NCI-H146 treated with DMSO at 0.1 percent for 48 hours (cell line): ENCODE measurements around the gene EVX2.

ENCODE experiments used
- DNase-seq: peaks from one replicate; lab custom pipeline; 2025; ENCODE audit not compliant: unreplicated experiment; lab: John Stamatoyannopoulos, UW

EVX2 gene

DNA sequence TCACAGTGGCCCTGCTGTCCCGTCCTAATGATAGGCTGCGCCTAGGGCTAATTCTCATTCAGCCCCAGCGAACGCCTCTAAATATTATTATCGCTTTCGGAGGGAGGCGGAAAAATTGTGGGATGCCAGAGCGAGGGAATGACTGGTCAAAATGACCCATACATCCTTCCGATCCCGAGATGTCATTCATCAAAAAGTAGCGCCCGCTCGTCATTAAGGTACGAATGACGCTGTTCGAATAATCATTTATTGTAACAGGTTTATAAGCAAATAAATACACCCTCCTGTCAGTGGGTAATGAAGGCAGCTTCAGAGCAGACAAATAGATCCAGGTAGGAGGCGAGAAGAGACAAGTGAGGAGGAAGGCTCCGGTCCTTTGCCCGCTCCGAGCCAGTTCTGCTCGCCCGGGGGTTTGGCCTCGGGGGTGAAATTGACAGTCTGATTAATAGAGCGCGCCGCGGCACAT, at the start of gene EVX2:
TSS of gene EVX2 (minus strand) at position 167 of the 466 bp plus-strand sequence. CDS start 186 bp downstream, outside the sequence.
- DNase-seq: no peak

DNA sequence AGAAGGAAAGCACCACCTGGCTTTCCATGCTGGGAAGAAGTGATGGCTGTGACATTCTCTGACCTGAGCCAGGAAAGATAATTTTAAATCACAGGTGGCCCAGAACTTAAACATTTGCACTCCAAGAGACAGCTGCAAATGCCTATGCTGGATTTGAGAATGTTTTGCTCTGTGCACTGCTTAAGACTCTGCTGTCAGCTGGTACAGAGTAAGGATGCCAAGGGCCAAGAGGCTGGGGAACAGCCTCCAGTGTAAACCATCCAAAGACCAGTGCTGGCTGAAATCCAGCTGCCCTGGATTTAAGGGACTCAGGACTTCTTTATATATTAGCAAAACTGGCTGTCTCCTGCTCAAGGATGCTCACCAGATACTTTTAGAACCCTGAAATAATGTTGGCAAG, 49.6 kb upstream of the EVX2 start:
- DNase-seq: no peak

DNA sequence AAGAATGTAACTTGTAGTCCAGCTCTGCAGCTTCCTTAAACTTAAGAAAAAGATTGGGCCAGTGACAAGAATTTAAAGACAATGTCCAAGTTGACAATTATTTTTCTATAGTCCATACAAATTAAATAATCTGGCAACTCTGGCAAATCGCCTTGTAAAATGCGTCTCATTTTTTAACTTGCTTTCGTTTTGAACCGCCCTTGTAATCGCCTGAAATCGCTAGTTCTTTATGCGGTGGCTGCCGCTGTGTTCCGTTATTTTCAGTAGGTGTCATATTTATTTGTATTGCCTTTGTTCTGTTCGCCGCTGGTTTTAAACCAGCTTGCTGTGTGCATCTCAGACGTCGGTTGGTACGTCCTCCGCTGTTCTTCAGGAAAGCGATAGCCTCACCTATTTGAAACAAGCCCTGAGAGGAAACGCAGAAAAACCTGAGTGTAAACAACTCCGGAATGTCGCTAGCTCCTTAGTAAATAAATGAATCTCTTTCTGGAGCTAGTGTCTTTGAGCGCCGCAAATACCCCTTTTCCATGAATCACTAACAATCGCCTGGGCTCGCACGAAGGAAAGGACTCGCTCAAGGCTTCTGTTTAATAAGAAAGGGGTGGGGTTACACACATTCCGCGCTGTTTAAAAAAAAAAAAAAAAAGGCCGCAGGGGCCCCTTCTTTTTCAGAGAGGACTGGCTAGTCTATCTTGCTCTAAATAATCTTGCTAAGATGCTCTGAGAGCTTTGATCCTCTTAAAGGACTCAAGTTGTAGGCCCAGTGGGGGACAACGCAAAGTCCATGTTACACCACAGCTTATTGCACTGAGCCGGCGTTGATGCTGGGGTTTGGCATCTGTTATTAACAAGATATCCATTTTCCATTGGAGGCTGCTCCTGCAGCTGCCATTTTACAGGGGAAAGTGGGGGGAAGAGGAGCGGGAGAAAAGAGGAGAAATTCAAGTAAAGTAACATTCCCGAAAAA, 48.7 kb upstream of the EVX2 start:
- DNase-seq: no peak

DNA sequence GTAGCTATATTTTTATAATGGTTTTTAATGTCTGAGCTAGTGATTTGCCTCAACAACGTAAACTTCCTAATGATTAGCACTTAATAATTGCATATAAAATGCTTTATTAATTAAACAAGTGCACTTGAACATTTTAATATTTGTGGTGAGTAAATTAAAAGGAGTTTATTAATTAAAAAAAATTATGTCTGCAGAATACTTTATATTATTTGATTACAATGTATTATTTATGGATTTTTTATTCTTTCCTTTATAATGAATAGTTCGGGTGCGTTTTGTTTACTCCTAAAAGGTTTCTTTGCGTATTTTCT, 48.0 kb upstream of the EVX2 start:
- DNase-seq: no peak

DNA sequence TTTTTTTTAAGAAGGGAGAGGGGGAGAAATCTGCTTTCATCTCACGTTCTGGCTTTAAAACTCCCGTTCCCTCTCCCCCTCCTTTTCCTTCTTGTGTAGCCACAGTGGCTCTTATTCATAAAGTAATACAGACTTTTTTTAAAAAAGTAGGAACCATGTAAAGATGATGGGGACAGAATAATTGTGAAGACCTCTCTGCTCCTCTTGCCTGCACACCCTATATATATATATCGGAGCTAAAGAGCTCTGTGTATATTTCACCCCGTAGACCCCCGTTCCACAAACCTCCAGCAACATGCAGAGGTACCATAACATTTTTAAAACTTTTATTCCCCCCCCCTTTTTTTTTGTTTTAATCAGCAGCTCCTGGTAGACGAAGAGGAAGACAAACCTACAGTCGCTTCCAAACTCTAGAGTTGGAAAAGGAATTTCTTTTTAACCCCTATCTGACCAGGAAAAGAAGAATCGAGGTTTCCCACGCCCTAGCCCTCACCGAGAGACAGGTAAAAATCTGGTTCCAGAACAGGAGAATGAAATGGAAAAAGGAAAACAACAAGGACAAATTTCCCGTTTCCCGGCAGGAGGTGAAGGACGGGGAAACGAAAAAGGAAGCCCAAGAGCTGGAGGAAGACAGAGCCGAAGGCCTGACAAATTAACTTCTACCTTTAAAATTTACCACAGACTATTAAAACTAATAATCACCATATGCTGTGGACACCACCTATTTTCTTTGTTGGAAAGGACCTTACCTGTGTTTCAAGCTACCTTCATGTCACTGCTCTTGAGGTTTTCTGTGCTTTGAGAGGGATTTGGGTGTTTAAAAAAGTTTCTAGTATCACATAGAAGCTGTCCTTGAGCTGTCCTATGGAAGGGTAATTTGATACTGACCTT, 47.4 kb upstream of the EVX2 start:
- no peak for DNase-seq

DNA sequence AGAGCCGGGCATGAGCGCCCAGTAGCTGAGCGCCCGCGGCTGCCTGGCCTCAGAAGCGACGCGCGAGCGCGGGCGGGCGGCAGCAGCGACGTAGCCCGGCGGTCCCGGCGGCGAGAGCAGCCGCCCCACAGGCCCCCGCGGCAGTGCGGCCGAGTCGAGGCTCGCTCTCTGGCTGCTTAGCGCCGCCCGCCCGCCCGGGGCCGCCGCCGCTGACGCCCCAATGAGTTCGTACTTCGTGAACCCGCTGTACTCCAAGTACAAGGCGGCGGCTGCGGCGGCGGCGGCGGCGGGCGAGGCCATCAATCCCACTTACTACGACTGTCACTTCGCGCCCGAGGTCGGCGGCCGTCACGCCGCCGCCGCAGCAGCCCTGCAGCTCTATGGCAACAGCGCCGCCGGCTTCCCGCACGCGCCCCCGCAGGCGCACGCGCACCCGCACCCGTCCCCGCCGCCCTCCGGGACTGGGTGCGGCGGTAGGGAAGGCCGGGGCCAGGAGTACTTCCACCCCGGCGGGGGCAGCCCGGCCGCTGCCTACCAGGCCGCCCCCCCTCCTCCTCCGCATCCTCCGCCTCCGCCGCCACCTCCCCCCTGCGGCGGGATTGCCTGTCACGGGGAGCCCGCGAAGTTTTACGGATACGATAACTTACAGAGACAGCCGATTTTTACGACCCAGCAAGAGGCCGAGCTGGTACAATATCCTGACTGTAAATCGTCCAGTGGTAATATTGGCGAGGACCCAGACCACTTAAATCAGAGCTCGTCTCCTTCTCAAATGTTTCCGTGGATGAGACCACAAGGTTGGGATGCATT, 46.6 kb upstream of the EVX2 start:
- no peak for DNase-seq

DNA sequence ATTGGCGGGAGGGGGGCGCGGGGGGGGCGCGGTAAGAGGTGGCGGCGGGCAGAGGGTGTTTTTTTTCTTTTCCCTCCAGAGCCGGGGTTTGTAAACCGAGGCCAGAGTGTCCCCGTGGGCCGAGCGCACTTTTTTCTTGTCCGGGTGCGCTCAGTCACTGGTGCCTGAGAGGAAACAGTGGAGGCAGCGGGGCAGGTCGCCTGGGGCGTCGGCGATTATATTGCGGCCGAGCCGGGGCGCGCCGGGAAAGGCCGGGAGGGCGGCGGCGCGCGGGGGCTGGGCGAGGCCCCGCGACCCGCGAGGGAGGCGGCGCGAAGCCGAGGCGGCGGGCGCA, 46.0 kb upstream of the EVX2 start:
- no peak for DNase-seq

DNA sequence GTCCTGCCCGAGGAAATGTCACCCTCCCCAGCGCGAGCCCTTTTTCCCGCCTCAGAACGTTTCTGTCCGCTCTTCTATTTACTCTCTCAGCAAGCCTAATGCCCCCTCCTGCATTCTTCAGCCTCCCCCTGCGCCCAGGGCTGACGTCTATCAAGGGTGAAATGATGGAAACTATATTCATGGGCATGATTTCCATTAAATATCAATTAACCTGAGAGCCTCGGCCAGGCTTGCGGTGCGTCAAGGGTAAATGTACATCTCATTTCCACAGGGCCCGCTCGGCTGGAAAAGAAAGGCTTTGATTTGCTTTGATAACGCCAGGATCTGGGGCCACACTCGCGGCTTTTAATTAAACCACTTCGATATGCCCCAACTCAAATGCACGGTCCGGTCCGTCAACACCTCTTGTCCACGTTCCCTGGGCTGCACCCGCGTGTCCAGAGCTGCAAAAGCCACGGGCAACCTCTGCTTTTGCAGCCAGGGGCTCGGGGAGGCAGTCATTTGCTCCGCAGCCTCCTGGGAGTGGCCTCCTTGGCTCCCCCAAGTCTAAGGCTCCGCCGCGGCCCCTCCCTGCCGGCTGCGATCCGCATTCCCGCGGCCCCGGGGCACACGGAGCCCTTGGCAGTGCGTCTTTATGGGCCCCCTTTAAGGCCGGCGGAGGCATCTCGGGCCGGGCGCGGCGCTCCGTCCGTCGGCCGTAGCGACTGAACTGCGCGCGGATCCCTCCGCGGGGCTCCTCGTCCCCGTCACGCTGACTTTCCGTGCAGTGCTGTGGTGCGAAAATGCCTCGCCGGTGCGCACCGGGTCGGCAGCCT, 45.4 kb upstream of the EVX2 start, which contains the start of gene HOXD8:
TSS of gene HOXD8 (plus strand) at position 724 of the 815 bp plus-strand sequence. CDS start 662 bp downstream, outside the sequence.
- DNase-seq: no peak

DNA sequence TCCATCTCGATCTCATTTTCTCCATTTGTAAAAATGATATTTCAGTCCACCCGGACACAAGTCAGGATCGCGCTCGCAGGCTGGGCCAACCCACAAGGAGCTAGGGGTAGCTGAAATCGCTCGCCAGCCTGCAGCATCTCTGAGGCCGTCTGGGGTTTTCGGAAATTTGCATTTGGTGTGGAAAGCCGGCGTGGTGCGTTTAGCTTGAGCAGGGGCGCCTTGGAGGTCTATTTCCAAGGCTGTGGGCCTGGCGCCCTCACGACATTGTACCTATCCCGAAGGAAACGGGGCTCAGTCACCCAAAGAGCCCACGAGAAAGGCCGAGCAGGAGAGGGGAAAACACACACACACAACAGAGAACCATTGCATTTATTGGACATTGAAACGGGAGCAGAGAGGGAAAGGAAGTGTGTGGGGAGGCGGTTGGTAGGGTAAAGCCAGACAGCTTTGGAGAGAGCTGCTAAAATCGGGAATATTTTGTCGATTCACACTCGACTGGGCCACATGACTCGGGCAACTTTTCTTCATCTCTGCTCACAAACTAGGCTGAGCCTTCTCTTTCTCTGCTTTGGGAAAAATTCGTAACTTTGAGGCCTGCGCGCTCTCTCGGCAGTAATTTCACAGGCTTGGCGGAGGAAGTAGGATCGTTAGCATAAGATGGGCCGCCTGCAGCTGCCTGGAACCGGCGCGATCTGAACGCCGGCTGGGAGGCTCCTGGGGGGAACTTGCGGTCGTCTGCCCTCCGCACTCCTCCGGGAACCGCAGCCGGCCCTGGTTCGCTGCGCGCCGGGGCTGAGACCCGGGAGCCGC, 44.6 kb upstream of the EVX2 start:
- DNase-seq: no peak

DNA sequence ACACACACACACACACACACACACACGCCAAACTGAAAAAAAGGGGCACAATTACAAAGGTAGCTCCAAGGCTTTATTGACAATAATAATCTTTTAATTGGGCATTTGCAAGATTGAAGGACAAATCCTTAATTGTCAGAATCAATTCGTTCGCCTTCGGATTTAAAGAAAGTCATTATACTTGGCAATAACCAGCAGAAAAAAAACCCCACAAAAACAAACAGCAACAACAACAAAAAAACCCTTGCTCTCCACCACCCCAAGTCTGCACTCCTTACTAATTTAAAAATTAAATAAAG, 44.0 kb upstream of the EVX2 start:
- DNase-seq: no peak

DNA sequence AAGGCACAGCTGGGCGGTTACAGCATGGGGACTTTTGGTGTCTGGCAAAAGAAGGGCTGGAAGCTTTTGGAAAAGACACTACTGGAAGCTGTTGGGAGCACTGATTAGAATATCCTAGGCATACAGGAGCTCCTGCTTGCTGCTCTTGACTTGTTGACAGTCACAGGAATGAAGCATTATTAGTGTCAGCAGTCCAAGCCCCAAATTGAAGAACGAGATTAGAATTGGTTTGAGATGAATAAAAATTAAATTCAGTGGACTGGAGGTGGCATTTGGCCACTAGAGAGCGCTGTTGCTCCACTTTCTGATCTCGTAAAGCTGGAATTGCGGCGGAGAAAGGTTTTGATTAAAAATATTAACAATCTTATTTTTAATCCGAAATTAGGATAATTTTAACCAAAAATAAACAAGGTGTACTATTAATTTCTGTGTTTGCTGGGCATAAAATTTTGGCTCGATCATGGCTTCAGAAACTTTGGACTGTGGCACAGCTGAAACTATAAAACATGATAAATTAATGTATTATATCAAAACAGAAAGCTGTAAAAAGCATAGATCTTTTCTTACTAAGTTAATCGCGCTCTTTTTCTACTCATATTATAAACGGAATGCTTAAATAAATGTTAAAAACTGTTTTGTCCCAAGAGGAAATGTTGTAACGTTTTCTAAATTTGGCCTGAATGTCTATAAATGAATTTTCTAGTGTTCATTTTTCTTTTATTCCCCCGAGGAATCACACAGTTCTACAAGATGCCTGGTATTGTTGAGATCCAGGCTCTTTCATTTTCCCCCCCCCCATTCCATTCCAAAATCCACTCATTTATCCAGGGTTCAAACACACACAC, 43.4 kb upstream of the EVX2 start:
- DNase-seq: no peak

DNA sequence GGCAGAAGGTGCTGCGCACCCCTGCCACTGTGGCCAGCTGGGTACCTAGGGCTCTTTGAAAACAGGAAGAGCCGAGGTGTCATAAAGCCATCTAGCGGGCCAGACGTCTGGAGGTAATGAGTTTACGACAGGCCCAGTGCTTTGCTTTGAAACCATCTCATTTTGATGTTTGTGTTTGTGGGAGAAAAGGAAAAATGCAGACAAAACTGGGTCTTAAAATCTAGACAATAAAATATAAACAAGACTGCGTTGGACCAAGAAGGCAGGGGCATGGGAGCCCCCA, 42.0 kb upstream of the EVX2 start:
- no peak for DNase-seq

DNA sequence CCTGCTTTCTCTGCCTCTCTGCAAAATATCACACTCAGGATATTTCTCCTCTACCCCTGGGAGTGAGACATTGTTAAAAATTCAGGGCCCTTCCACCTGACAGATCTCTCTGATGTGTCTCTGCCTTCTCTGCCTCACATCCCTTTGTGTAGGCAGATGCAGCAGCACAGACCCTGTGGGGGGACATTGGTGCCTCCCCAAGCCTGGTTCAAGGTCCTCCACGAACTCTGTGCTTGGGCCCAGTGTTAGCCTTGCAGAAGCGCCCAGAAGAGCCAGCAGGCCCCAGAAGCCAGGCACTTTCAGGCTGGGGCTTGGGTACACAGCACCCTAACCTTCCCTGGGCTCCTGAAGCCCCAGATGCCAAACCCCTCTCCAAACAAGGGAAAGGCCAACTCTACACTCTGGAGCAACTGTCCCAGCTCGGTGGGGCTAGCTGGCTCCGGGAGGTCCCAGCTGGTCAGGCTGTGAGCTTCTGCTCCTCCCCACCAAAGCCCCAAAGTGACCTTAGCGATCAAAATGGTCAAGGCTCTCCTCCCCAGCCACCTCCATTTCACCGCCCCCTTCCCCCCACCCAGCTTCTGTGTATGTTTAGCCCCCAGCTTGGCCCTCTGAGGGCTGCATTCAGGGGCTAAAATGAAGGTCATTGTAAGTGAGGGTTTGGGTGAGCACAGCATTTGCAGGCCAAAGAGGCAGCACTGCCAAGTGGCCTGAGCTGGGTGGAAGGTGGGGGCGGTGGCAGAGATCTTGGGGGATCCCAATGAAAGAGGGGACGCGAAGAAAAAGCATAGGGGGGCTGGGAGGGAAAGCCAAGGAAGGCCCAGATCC, 41.4 kb upstream of the EVX2 start:
- DNase-seq: no peak

DNA sequence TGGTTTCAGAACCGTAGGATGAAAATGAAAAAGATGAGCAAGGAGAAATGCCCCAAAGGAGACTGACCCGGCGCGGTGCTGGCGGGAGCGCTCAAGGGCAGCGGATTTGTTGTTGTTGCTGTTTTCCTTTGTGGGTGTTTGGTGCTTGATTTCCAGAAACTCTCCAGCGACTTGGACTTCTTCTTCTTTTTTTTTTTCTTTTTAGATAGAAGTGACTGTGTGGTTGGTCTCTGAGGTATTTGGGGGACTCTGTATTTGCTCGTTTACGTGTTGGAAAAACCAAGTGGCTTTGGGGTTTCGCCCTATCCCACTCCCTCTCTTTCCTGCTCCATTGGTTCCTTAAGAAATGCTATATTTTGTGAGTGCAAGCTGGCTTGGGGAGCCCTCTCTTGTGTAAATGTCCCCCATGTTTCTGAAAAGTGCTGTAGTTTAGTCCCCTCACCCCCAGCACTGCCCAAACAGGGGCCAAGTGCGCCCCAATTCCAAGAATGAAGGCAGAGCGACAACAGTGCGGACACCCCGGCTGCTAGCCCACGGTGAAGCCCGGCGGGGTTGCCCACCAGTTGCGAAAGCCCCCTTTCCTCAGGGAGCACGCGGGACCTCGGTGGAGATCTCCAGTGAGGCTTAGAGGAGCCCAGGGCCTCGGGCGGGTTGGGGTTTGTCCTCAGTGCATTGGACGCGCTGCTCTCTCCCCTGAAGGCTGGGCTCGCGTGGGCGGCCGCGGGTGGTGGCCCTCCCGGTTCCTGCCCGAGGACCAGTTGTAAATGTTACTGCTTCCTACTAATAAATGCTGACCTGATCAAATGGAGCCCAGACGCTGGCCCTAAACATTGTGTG, 40.6 kb upstream of the EVX2 start:
- DNase-seq: no peak

DNA sequence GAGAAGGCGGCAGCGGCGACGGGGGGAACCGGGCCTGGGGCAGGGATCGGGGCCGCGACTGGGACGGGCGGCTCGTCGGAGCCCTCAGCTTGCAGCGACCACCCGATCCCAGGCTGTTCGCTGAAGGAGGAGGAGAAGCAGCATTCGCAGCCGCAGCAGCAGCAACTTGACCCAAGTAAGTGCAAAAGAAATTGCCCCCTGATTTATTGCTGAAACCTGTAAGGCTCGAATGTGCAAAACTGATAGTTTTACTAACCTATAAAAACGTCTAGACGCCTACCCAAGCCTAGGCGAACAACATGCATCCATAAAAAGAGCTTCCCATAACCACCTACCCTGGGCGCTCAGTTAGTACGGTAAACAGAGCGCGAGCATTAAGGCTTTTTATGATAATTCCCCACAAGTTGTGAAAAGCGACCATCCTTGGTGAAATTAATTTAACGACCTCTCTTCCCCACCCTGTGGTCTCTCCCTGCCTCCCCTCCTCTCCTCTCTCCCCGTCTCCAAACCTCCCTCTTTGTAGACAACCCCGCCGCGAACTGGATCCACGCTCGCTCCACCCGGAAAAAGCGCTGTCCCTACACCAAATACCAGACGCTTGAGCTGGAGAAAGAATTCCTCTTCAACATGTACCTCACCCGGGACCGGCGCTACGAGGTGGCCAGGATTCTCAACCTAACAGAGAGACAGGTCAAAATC, 39.8 kb upstream of the EVX2 start:
- DNase-seq: no peak

DNA sequence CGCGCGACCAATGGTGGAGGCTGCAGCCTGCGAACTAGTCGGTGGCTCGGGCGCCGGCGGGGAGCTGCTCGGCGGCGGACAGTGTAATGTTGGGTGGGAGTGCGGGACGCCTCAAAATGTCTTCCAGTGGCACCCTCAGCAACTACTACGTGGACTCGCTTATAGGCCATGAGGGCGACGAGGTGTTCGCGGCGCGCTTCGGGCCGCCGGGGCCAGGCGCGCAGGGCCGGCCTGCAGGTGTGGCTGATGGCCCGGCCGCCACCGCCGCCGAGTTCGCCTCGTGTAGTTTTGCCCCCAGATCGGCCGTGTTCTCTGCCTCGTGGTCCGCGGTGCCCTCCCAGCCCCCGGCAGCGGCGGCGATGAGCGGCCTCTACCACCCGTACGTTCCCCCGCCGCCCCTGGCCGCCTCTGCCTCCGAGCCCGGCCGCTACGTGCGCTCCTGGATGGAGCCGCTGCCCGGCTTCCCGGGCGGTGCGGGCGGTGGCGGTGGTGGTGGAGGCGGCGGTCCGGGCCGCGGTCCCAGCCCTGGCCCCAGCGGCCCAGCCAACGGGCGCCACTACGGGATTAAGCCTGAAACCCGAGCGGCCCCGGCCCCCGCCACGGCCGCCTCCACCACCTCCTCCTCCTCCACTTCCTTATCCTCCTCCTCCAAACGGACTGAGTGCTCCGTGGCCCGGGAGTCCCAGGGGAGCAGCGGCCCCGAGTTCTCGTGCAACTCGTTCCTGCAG, 39.1 kb upstream of the EVX2 start, which contains the start of gene HOXD9:
TSS of gene HOXD9 (plus strand) at position 37 of the 728 bp plus-strand sequence. CDS start at position 87, 50 bp downstream.
- DNase-seq: no peak
